Activated naive CD4-positive, alpha-beta T cell treated with Interleukin-2 at 50 U/mL for 16 hours (primary cell): ENCODE data around the gene ARMC12.
"Not testable (repeated sequence)": the region's sequence is repeated elsewhere in the genome, so short reads cannot be mapped to it uniquely, and the experiment has no call there.

Experiments
- DNase-seq: peaks from one replicate; pipeline ENCODE4 v3.0.0-alpha.2; 2020

ARMC12 gene, protein sequence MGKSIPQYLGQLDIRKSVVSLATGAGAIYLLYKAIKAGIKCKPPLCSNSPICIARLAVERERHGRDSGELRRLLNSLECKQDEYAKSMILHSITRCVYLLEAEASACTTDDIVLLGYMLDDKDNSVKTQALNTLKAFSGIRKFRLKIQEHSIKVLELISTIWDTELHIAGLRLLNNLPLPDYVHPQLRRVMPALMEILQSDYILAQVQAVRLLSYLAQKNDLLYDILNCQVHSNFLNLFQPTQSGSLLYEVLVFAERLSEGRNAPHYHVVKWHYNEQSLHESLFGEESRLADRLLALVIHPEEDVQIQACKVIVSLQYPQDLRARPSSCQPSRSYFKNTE

DNA sequence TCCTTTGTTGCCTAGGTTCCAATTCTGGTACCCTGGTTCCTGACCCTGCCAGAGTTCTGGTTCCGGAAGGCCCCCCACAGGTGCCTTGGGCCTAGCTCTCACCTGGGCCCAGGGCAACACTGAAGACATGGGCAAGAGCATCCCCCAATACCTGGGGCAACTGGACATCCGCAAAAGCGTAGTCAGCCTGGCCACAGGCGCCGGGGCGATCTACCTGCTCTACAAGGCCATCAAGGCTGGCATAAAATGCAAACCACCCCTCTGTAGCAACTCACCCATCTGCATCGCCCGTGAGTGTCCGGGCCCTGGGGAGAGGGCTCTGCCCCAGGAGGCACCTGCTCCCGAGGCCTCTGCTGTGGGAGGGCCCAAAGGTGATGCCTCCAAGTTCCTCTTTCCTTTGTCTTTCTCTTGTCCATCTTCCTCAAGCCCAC is at the start of gene ARMC12:
ARMC12 (plus strand) TSS at position 51 of the 431 bp plus-strand sequence; CDS start at position 128, 77 bp downstream.
- no peak for DNase-seq

- DNase-seq: peak; percentile 64
These were observed 48.9 kb upstream of the ARMC12 start for GRCh38 chr6:35687658-35688604.

- DNase-seq: peak; percentile 90
These were observed 48.1 kb upstream of the ARMC12 start, which contains the start of gene FKBP5 for GRCh38 chr6:35688605-35689322. Gene FKBP5, minus strand, starts transcription at chr6:35688915. Its CDS starts 46,091 bp downstream, at chr6:35642824.

DNA sequence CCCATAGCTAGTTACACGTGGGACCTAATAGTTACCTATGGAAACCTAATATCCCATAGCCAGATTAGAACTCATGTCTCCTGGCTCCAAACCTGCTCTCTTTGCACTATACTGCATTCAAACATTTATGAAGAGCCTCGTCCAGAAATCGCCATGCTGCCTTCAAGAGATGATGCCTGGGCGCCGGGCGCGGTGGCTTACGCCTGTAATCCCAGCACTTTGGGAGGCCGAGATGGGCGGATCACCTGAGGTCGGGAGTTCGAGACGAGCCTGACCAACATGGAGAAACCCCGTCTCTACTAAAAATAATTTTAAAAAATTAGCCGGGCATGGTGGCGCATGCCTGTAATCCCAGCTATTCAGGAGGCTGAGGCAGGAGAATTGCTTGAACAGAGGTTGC is 46.8 kb upstream of the ARMC12 start:
- DNase-seq: not testable (repeated sequence)

DNA sequence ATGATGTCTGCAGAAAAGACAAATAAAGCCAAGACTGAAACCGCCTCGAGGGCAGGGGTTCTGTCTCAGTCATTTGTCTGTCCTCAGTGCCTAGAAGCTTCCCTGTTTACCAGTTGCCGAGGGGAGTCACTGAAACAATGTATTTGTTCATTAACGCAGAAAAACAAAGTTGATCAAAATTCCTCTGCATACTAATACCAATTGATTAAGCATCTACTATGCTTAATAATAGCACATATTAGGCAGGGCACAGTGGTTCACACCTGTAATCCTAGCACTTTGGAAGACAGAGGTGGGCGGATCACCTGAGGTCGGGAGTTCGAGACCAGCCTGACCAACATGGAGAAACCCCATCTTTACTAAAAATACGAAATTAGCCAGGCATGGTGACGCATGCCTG is 46.3 kb upstream of the ARMC12 start:
- no peak for DNase-seq

DNA sequence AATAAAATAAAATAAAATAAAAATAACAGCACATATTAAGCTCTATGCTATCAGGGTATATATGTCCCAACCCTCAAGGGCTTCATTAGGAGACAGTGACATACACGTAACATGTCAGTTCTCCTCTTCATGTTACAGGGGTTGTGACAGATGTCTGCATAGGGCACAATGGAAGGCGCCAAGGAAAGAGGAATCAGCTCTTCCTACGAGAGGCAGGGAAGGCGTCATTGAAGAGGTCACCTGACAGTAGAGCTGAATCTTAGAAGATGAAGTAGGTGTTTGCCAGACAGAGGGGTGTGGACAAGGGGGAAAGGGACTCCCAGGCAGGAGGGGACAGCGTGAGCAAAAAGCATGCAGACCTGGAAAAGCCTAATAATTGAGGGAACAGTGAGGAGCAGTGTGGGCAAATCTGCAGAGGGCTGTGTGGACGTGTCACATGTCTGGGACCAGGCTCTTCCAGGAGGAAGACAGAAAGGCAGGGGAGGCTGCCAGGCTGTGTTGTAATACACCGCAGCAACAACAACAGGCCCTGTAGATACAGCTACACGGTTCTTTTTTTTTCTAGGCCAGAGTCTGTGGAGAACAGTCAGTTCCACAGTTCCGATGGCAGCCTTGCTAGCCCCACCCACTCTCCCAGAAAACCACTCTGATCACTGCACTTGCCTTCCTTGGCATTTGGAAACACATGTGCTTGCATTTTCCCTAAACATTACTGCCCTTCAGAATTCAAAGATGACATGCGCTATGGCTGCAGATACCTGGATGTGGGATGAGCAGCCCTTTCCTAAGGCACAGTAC is 45.6 kb upstream of the ARMC12 start:
- DNase-seq: no peak

GRCh38 chr6:35694462-35694861 is 42.4 kb upstream of the ARMC12 start:
- no peak for DNase-seq

DNA sequence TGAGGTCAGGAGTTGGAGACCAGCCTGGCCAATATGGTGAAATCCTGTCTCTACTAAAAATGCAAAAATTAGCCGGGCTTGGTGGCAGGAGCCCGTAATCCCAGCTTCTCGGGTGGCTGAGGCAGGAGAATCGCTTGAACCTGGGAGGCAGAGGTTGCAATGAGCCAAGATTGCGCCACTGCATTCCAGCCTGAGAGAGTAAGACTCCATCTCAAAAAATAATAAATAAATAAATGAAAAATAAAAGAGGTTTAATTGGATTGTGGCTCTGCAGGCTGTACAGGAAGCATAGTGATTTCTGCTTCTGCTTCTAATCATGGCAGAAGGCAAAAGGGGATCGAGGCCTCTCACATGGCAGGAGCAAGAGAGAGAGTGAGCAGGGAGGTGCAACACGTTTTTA is 38.4 kb upstream of the ARMC12 start:
- DNase-seq: not testable (repeated sequence)

DNA sequence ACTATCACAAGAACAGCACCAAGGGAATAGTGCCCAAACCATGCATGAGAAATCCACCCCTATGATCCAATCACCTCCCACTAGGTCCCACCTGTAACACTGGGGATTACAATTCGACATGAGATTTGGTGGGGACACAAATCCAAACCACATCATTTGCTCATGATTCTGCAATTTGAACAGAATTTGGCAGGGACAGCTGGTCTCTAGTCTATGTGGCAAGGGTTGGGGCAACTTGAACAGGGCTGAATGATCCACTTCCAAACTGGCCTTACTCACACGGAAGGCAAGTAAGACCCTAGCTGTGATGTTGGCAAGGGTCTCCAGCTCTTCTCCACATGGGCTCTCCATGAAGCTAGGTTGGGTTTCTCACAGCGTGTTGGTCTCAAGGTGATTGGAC is 38.0 kb upstream of the ARMC12 start:
- no peak for DNase-seq

- DNase-seq: no peak
These were observed 33.3 kb upstream of the ARMC12 start for GRCh38 chr6:35703554-35703953.

GRCh38 chr6:35706468-35706867 is 30.4 kb upstream of the ARMC12 start:
- DNase-seq: no peak

DNA sequence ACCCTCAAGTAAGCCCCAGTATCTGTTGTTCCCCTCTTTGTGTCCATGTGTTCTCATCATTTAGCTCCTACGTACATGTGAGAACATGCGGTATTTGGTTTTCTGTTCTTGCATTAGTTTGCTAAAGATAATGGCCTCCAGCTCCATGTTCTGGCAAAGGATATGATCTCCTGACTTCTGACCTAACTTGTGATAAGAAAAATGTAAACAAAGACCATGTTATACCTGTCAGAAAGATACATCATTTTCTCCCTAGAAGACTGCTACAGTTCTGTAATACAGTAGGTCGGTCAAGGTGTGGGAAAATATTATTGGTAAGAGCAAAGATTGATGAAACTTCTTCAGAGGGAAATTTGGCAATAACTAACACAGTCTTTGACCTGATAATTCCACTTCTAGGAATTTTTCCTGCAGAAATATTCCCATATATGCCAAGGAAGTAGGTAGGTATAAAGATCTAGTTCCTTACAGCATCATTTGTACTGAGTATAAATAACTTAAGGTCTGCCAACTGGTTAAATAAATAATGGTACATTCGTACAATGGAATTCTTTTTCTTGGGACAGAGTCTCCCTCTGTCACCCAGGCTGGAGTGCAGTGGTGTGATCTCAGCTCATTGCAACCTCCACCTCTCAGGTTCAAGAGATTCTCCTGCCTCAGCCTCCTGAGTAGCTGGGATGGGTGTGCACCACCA is 29.0 kb upstream of the ARMC12 start:
- no peak for DNase-seq

GRCh38 chr6:35708585-35708984 is 28.2 kb upstream of the ARMC12 start:
- no peak for DNase-seq

GRCh38 chr6:35710241-35710847 is 26.5 kb upstream of the ARMC12 start:
- peak; percentile 53 for DNase-seq

DNA sequence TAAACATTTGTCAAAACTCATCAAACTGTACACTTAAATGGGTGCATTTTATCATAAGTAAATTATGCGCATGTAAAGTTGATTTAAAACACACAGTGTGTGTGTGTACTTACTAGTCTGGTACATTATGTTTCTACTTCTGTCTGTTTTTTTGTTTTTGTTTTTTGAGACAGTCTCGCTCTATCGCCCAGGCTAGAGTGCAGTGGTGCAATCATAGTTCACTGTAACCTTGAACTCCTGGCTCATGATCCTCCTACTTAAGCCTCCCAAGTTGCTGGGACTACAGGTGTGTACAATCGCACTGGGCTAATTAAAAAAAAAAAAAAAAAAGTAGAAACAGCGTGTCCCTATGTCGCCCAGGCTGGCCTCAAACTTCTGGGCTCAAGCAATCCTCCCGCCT is 25.1 kb upstream of the ARMC12 start:
- DNase-seq: no peak

DNA sequence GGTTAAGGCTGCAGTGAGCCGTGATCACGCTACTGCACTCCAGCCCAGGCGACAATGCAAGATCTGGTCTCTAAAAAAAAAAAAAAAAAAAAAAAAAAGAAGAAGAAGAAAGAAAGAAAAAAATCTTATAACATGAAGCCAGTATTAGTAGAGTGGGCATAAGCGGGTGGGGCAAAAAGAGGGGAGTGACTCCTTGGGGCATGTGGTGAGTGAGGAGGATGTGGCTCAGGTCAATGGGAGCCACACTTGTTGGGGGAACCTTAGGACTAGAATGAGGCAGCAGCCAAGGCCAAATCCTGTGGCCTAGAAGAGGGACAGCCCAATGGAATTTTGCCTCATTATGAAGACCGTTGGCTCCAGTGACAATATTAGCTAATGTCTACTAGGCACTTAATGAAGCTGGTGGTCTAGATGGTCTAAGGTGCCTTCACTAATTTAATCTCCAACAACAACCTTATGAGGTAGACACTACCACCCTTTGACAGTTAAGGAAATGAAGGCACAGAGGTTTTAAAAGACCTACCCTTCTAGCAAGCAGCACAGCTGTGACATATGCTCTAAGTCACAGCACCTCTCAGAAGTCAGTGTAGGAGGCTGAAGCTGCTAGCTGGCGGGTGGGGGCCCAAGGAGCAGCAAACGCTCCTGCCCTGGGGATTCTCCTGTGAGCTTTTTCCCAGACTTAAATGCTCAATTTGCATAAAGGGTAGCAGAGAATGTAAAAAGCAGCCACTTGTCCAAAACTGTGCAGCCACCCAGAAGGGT is 23.6 kb upstream of the ARMC12 start:
- DNase-seq: no peak

DNA sequence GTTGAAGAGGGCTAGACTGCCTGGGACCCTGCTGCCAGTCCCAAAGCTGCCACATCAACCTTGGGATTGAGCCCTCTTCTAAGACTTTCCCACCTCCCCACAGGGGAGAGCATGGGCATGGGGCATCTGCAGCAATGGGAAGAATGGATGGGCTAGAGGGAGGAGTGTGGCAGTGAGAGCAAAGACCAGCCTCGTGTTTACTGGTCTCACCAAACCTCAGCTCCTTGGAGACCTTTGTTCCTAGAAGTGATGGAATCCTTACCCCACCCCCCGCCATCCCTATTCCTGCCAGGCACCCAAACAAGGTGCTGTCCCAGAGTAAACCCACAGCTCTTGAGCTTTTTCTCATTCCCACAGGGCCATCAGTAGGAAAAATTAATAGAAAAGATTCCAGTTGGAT is 20.0 kb upstream of the ARMC12 start:
- no peak for DNase-seq

DNA sequence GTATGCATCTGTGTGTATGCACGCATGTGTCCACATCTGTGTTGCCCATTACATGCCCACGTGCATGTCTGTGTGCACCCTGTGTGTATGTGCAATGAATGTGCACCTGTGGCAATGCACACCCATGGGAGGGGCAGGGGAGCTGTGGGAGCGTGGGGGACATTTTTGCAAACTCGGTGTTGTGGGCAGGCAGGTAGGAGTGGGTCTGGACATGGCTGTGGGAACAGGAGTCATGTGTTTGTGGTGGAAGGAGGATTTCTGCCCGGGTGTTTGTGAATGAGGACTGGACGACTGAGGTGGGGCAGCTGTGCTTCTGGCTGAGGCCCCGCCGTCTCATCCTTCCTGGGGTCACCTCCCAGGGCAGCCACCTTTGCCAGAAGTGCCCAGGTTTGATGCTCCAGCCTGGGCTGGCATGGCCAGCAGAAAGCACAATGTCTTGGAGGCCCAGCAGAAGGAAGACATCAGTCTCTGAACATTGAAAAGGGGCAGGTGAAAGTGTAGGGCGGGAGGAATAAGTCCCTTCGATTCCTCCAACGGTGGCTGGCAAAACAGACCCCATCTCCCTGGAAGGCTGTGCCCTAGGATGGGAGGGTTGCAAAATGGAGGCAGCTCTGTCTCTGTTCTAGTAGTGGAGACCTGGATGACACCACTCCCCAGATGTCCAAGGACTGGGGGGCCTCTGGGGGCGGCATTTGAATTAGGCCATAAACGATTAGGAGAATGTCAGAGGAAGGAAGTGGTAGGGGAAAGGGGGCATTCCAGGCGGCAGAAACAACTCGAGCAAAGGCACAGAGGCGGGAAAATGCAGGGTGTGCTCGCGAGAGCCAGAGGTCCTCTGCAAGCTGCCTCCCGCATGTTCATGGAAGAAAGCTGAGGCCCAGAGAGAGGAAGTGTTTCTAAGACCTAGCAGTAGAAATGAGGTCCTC is 19.1 kb upstream of the ARMC12 start:
- DNase-seq: no peak

GRCh38 chr6:35718375-35718736 is 18.5 kb upstream of the ARMC12 start:
- DNase-seq: no peak
